ENCODE data around the gene THSD4.

THSD4 gene

GRCh38 chr15:71225851-71226250 lies 110.6 kb downstream of the THSD4 start:
- DNase-seq (ENCODE audit: low spot score), result no peak

- DNase-seq (ENCODE audit: low spot score), result no peak
These were observed 111.5 kb downstream of the THSD4 start for GRCh38 chr15:71226536-71227455.

GRCh38 chr15:71228403-71228802 lies 113.1 kb downstream of the THSD4 start:
- DNase-seq (ENCODE audit: low spot score), result no peak

GRCh38 chr15:71230303-71230702 lies 115.0 kb downstream of the THSD4 start:
- DNase-seq (ENCODE audit: low spot score), result no peak

GRCh38 chr15:71231758-71232157 lies 116.5 kb downstream of the THSD4 start:
- no peak for DNase-seq (ENCODE audit: low spot score)

GRCh38 chr15:71232411-71232810 lies 117.1 kb downstream of the THSD4 start:
- DNase-seq (ENCODE audit: low spot score), result no peak

GRCh38 chr15:71237456-71238188 lies 122.4 kb downstream of the THSD4 start:
- no peak for DNase-seq (ENCODE audit: low spot score)

GRCh38 chr15:71238926-71239325 lies 123.7 kb downstream of the THSD4 start:
- no peak for DNase-seq (ENCODE audit: low spot score)

- DNase-seq (ENCODE audit: low spot score), result no peak
These were observed 124.5 kb downstream of the THSD4 start for GRCh38 chr15:71239592-71240364.

GRCh38 chr15:71242292-71242691 lies 127.0 kb downstream of the THSD4 start:
- DNase-seq (ENCODE audit: low spot score), result no peak

GRCh38 chr15:71244250-71244649 lies 129.0 kb downstream of the THSD4 start:
- no peak for DNase-seq (ENCODE audit: low spot score)

- DNase-seq (ENCODE audit: low spot score), result no peak
These were observed 130.3 kb downstream of the THSD4 start for GRCh38 chr15:71245588-71245987.

- DNase-seq (ENCODE audit: low spot score), result no peak
These were observed 133.1 kb downstream of the THSD4 start for GRCh38 chr15:71248386-71248785.

- DNase-seq (ENCODE audit: low spot score), result no peak
These were observed 134.7 kb downstream of the THSD4 start for GRCh38 chr15:71249986-71250385.

GRCh38 chr15:71250936-71251583 lies 135.8 kb downstream of the THSD4 start:
- no peak for DNase-seq (ENCODE audit: low spot score)

- no peak for DNase-seq (ENCODE audit: low spot score)
These were observed 136.3 kb downstream of the THSD4 start for GRCh38 chr15:71251584-71252043.

- no peak for DNase-seq (ENCODE audit: low spot score)
These were observed 136.9 kb downstream of the THSD4 start for GRCh38 chr15:71252044-71252739.

- DNase-seq (ENCODE audit: low spot score), result no peak
These were observed 137.4 kb downstream of the THSD4 start for GRCh38 chr15:71252740-71253047.

GRCh38 chr15:71254491-71254890 lies 139.2 kb downstream of the THSD4 start:
- no peak for DNase-seq (ENCODE audit: low spot score)

GRCh38 chr15:71256934-71257664 lies 141.8 kb downstream of the THSD4 start:
- DNase-seq (ENCODE audit: low spot score), result no peak

- DNase-seq (ENCODE audit: low spot score), result no peak
These were observed 144.6 kb downstream of the THSD4 start for GRCh38 chr15:71259866-71260265.
